Muscle of arm (tissue), 12 donors: ENCODE data around the gene KAZN. TPM values are rescaled to one million over a fixed set of nuclear protein-coding genes. Genes with fewer than 3 reads are reported as not detected.
A peak's percentile ranks its signal among the peaks of the same experiment; 100 is the strongest.

Experiments used
- DNase-seq: peaks from one replicate; pipeline ENCODE4 v3.0.0-alpha.2; 2013
- polyA plus RNA-seq, 12 donors: library from polyadenylated mRNA; unstranded; fragments of 120-200 nt; gene quantifications; one replicate each; pipeline ENCODE4 v1.2.1, GENCODE V29; 2013; ENCODE audit not compliant: insufficient read length in 12 of 12

KAZN gene
- polyA plus RNA-seq, 12 donors, result 10.6 to 20.6 (median 14.8) TPM; not detected in 1

GRCh38 chr1:14639291-14640050 is 41.0 kb downstream of the KAZN start:
- DNase-seq, result no peak

DNA sequence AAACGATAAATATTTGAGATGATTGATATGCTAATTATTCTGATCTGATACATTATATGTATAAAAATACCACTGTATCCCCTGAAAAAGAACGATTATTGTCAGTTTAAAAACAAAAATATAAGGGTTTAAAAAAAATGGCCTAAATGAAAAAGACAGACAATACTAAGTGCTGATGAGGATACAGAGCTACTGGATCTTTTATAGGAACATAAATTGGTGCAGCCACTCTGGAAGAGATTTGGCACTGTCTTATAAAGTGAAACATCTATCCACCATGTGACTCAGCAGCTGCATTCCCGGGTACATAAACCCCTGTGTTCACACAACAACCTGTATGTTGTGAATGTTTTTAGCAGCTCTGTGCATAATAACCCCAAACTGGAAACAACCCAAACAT is 44.2 kb downstream of the KAZN start:
- no peak for DNase-seq

- no peak for DNase-seq
These were observed 48.5 kb downstream of the KAZN start for GRCh38 chr1:14646973-14647372.

- DNase-seq, result no peak
These were observed 49.3 kb downstream of the KAZN start for GRCh38 chr1:14647777-14648176.

GRCh38 chr1:14648391-14648790 is 49.9 kb downstream of the KAZN start:
- DNase-seq, result no peak

GRCh38 chr1:14648896-14649855 is 50.7 kb downstream of the KAZN start:
- DNase-seq, result no peak

GRCh38 chr1:14649976-14650375 is 51.5 kb downstream of the KAZN start:
- DNase-seq, result no peak

DNA sequence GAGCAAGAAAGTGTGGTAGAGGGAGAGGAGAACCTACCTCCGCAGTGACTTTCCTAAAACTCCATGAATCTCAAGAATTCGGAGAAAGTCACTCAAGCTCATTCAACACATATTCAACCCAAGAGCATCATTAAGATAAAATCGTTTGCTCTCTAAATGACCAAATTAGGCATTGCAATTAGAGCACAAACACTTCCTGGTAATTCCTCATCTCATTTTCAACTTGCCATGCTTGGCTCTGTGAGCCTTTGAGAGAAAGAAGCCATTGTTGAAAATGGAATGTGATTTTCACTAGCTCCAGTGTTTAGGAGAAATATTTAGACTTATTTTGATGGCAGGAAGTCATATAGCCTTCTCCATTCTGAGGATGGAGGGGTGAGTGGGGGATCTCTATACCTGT is 52.5 kb downstream of the KAZN start:
- no peak for DNase-seq

DNA sequence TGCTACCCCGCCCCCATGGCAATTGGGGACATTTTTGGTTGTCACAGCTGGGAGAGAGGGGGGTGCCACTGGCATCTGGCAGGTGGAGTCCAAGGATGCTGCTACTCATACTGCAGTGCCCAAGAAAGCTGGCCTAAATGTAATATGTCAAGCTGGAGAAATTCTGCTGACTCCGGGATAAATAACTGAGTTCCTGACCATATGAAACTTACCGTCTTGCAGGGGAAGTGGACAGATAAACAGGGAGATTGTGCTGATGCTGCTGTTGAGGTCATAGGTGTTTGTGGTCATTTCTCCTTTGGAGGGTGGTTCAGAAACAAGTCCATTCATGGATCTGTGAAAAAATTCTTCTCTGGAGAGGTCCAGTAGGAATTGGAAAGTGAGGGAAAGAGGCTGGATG is 54.4 kb downstream of the KAZN start:
- no peak for DNase-seq

DNA sequence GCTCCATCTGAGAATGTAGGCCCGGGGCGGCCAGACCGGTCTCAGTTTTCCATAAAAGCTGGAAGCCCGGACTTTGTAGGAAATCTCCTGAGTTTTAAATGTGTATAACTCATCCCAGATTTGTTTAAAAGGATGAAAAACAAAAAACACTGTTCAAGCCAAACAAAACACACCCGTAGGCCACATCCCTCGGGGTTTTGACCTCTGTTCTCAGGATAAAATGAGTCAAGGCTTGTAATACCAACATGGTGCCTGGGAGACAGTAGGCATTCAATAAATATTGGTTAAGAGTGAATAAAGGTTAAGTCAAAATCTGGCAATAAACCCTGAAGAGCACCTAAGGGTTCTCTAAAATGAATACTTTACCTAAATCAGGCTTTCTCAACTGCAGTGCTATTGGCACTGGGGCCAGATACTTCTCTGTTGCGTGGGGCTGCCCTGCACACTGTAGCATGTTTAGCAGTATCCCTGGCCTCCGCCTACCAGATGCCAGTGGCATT is 55.0 kb downstream of the KAZN start:
- no peak for DNase-seq

GRCh38 chr1:14654554-14654953 is 56.1 kb downstream of the KAZN start:
- DNase-seq, result no peak

GRCh38 chr1:14655385-14655784 is 56.9 kb downstream of the KAZN start:
- DNase-seq, result no peak

DNA sequence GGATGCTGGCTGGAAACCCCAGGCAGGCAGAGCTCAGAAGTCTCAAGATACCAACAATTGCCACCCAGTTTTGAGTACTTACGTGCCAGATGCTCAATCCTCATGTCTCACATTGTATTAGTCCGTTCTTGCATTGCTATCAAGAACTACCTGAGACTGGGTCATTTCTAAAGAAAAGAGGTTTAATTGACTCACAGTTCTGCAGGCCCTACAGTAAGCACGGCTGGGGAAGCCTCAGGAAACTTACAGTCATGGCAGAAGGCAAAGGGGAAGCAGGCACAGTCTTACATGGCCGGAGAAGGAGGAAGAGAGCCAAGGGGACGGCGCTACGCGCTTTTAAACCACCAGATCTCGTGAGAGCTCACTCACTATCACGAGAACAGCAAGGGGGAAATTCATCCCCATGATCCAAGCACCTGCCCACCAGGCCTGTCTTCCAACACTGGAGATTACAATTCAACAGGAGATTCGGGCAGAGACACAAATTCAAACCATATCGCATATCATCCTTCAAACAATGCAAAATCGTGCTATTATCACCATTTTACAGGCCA is 58.0 kb downstream of the KAZN start:
- DNase-seq, result no peak

DNA sequence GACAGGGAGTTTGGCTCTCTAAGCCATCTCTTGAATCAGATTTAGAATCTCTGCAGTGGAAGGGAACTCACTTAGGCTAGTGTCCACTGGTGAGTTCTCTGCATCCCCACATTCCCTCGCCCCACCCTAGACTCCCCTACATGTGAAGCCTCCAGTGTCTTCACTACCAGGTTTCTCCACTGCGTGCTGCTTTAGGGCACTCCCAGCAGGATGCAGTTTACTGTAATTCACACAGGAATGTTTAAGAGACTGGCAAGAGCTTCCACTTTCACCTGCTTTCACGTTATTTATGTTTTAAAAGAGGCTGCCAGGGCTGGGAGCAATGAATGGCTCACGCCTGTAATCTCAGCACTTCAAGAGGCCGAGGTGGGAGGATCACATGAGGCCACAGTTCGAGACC is 60.2 kb downstream of the KAZN start:
- DNase-seq, result no peak

- no peak for DNase-seq
These were observed 61.4 kb downstream of the KAZN start for GRCh38 chr1:14659913-14660312.

- DNase-seq, result no peak
These were observed 62.3 kb downstream of the KAZN start for GRCh38 chr1:14660801-14661200.

GRCh38 chr1:14661222-14661621 is 62.7 kb downstream of the KAZN start:
- DNase-seq, result peak; percentile 71

- DNase-seq, result no peak
These were observed 63.6 kb downstream of the KAZN start for GRCh38 chr1:14662116-14662515.

- DNase-seq, result no peak
These were observed 65.3 kb downstream of the KAZN start for GRCh38 chr1:14663773-14664172.

DNA sequence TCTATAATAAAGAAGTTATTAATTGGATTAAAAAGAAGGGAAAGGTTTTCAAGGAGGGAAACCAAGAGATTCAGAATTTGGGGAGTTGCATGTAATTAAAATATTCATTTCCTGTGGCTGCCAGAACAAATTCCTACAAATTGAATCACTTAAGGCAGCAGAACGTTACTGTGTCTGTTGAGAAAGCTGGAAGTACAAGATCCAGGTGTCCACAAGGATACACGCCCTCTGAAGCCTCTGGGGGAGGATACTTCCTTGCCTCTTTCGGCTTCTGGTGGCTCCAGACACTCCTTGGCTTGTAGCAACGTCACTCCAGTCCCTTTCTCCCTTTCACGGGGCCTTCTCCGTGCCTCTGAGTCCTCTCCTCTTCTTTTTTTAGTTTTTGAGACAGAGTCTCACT is 67.9 kb downstream of the KAZN start:
- DNase-seq, result no peak

GRCh38 chr1:14666962-14667650 is 68.6 kb downstream of the KAZN start:
- DNase-seq, result no peak

DNA sequence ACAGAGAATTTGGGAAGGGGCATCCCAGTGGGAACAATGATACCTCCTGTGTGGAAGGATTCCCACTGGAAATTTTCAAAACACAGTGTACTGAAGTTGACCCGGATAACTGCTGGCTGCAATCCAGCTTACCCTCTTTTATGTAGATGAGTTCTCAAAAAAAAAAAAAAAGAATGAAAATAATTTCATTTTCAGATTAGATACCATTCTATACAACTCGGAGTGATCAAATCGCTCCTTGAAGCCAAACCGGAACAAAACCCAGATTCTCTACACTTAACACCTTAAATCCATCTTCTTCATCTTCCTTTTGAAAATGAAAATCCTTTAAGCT is 69.1 kb downstream of the KAZN start:
- DNase-seq, result no peak
